BJ (cell line): ENCODE measurements around the gene C3AR1. TPM values are rescaled to one million over a fixed set of nuclear protein-coding genes. Genes with fewer than 3 reads are reported as not detected.

Experiments used
- CTCF ChIA-PET: fragments of 350-600 bp; formaldehyde crosslinking; extraction: SDS; loops from one replicate; lab custom pipeline; 2021; ENCODE audit warnings: antibody characterized with exemption, inconsistent platforms; lab: Yijun Ruan, JAX
- POLR2A ChIA-PET: fragments of 300-600 bp; sonication (Branson Sonifier 250); formaldehyde crosslinking; extraction: SDS; loops from one replicate; lab custom pipeline; 2021; ENCODE audit warnings: antibody characterized with exemption; lab: Charles Lee
- DNase-seq: peaks from one replicate; pipeline ENCODE4 v3.0.0-alpha.2; 2011; ENCODE audit warnings: low read depth
- H3K27me3 ChIP-seq: 2 replicates; pipeline ENCODE4 v1.6.0; 2011; ENCODE audit warnings: low read length; ENCODE audit not compliant: control insufficient read depth, insufficient read depth
- H3K36me3 ChIP-seq: 2 replicates; pipeline ENCODE4 v1.5.1; 2011; ENCODE audit warnings: low read length; ENCODE audit not compliant: control insufficient read depth, insufficient read depth
- H3K4me3 ChIP-seq: 2 replicates; pipeline ENCODE4 v1.5.1; 2011; ENCODE audit warnings: low read depth, mild to moderate bottlenecking, control low read depth, low read length
- polyA plus RNA-seq: library from polyadenylated mRNA; depleted of rRNA; stranded (reverse); fragments of >200 nt; gene quantifications from 2 replicates; pipeline ENCODE4 v1.2.3, GENCODE V29; 2011
- TF ChIP-seq, protein P1 (sequence below): IDR thresholded peaks from 2 replicates; pipeline ENCODE4 v1.5.1; 2011; ENCODE audit warnings: low read depth, mild to moderate bottlenecking, control low read depth, inconsistent platforms, low read length, moderate library complexity; ENCODE audit not compliant: insufficient read depth

C3AR1 gene
- polyA plus RNA-seq, 1 experiment, result 0.11 TPM

DNA sequence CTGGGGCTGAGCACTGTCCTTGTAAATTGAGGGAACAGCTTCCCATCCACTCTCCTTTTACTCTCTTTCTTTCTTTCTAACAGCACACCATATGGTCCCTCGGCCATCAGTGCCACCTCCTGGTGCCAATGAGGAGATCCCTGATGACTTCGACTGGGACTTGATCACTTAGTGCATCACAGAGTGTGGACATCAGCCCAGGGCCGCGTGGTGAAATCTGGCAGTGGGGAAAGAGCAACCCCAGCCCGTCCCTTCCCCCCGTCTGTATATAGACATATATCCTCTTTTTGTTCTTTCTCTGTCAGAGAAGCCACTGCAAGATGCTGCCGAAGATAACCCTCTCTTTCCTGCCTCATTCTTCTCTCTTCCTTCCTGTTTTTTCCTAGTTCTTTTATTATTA is 13.5 kb downstream of the C3AR1 start:
- Histone ChIP-seq H3K4me3 (no peak overlapping the region), H3K27me3 (no peaks in the 10 kb centered on the region), H3K36me3 (peaks cover 22% of the 10 kb centered on the region)
- ChIA-PET CTCF (interaction anchor here (0.6 kb wide), 1 partner anchor 107 kb away, joined by 3 read pairs; no protein-coding TSS in a partner anchor), POLR2A (no interaction called here)
- no peak for DNase-seq
- TF ChIP-seq, protein P1, sequence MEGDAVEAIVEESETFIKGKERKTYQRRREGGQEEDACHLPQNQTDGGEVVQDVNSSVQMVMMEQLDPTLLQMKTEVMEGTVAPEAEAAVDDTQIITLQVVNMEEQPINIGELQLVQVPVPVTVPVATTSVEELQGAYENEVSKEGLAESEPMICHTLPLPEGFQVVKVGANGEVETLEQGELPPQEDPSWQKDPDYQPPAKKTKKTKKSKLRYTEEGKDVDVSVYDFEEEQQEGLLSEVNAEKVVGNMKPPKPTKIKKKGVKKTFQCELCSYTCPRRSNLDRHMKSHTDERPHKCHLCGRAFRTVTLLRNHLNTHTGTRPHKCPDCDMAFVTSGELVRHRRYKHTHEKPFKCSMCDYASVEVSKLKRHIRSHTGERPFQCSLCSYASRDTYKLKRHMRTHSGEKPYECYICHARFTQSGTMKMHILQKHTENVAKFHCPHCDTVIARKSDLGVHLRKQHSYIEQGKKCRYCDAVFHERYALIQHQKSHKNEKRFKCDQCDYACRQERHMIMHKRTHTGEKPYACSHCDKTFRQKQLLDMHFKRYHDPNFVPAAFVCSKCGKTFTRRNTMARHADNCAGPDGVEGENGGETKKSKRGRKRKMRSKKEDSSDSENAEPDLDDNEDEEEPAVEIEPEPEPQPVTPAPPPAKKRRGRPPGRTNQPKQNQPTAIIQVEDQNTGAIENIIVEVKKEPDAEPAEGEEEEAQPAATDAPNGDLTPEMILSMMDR, result no peak

GRCh38 chr12:8050600-8051250 is 15.4 kb downstream of the C3AR1 start:
- no peaks in the 10 kb centered on the region for H3K27me3 ChIP-seq
- ChIA-PET CTCF (interaction anchor here (0.8 to 2.1 kb wide), 2 partner anchors 10 to 27 kb away, joined by 3 to 6 read pairs; no protein-coding TSS in a partner anchor), POLR2A (interaction anchor here (0.6 kb wide), 1 partner anchor 114 kb away, joined by 4 read pairs; no protein-coding TSS in a partner anchor)
- TF ChIP-seq, protein P1, result no peak
- peaks cover 23% of the 10 kb centered on the region for H3K36me3 ChIP-seq
- DNase-seq, result no peak
- H3K4me3 ChIP-seq, result no peak overlapping the region

GRCh38 chr12:8048906-8049305 is 17.3 kb downstream of the C3AR1 start:
- no peak for DNase-seq
- Histone ChIP-seq H3K36me3 (peaks cover 24% of the 10 kb centered on the region), H3K27me3 (no peaks in the 10 kb centered on the region), H3K4me3 (no peak overlapping the region)
- ChIA-PET CTCF (no interaction called here), POLR2A (interaction anchor here (0.6 kb wide), 1 partner anchor 10 kb away, joined by 3 read pairs; no protein-coding TSS in a partner anchor)
- TF ChIP-seq, protein P1, result no peak

DNA sequence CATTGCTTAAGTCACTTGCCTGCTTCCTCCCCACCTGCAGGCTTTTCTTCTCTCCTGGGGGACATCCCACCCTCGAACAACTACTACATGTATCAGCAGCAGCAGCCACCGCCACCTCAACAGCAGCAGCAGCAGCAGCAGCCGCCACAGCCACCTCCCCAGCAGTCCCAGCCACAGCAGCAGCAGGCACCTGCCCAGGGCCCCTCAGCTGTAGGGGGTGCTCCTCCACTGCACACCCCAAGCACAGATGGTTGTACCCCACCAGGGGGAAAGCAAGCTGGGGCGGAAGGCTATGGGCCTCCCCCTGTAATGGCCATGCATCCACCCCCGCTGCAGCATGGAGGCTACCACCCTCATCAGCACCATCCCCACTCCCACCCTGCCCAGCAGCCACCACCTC is 18.3 kb downstream of the C3AR1 start:
- ChIA-PET POLR2A (no interaction called here), CTCF (interaction anchor here (8.3 kb wide), 1 partner anchor 30 kb away, joined by 75 read pairs; no protein-coding TSS in a partner anchor)
- no peak for DNase-seq
- Histone ChIP-seq H3K27me3 (no peaks in the 10 kb centered on the region), H3K36me3 (peaks cover 22% of the 10 kb centered on the region), H3K4me3 (no peak overlapping the region)
- TF ChIP-seq, protein P1, result no peak
